ENCODE data around the gene ZNF438.

DNA sequence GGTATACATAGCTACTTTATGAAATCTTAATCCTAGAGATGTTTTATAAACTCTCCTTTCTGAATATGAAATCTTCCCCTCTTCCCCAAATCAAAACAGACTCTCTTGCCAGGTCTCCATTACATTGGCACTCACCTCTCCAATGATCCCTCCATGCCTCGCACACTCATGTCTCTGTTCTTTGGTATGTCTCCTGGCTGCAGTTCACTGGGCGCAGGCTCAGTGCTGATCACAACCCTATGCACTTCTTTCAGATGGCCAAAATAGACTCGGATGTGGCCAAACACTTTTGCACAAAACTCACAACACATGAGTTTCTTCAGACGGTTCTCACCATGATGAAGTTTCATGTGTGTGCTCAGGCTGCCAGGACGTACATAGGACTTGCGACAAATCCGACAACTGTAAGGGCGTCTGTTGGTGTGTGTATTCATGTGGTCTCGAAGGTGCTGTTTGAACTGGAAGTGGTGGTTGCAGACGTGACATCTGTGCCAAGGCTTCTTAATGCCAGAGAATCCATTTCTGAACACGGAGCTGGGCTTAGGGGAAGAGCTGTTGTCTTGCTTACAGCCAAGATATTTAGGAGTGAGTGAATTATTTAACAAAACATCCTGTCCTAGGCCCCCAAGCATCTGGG lies 183.2 kb downstream of the ZNF438 start:
- no peak for TF ChIP-seq CTCF (IDR thresholded peaks at IDR 0.05)
- TF ChIP-seq POLR2AphosphoS5 (IDR thresholded peaks at IDR 0.05): no peak
- no peak for TF ChIP-seq POLR2A (IDR thresholded peaks at IDR 0.05)
- no peak for TF ChIP-seq EP300 (IDR thresholded peaks at IDR 0.05)

Data from sigmoid colon (tissue), 4 donors.